SHP77 (cell line): Measurements from ENCODE around the gene NGF.

ENCODE experiments used
- DNase-seq, 2 experiments: peaks; one replicate each; lab custom pipeline; 2025; lab: John Stamatoyannopoulos, UW

The NGF gene

GRCh38 chr1:115281143-115281542 is 56.9 kb downstream of the NGF start:
- no peak for DNase-seq

- DNase-seq: no peak
Observed at GRCh38 chr1:115280064-115280463, 58.0 kb downstream of the NGF start.

GRCh38 chr1:115278211-115278610 is 59.8 kb downstream of the NGF start:
- DNase-seq: no peak

GRCh38 chr1:115277276-115277675 is 60.8 kb downstream of the NGF start:
- DNase-seq: no peak

- peak; percentile 22 to 41 for DNase-seq
Observed at GRCh38 chr1:115275216-115275615, 62.8 kb downstream of the NGF start.

- DNase-seq: no peak
Observed at GRCh38 chr1:115274467-115274866, 63.6 kb downstream of the NGF start.

- no peak for DNase-seq
Observed at GRCh38 chr1:115266729-115267421, 71.2 kb downstream of the NGF start.

GRCh38 chr1:115265099-115265498 is 73.0 kb downstream of the NGF start:
- no peak for DNase-seq

GRCh38 chr1:115262886-115263285 is 75.2 kb downstream of the NGF start:
- DNase-seq: no peak

- DNase-seq: no peak
Observed at GRCh38 chr1:115261496-115261895, 76.6 kb downstream of the NGF start.

GRCh38 chr1:115258302-115258866 is 79.7 kb downstream of the NGF start:
- no peak for DNase-seq

- no peak for DNase-seq
Observed at GRCh38 chr1:115257591-115257990, 80.5 kb downstream of the NGF start.

GRCh38 chr1:115255154-115255553 is 82.9 kb downstream of the NGF start:
- DNase-seq: no peak

- DNase-seq: no peak
Observed at GRCh38 chr1:115252585-115252984, 85.5 kb downstream of the NGF start.

GRCh38 chr1:115251856-115252255 is 86.2 kb downstream of the NGF start:
- no peak for DNase-seq

GRCh38 chr1:115251340-115251748 is 86.7 kb downstream of the NGF start:
- DNase-seq: no peak

- no peak for DNase-seq
Observed at GRCh38 chr1:115246526-115246925, 91.5 kb downstream of the NGF start.

GRCh38 chr1:115245227-115245626 is 92.8 kb downstream of the NGF start:
- no peak for DNase-seq

GRCh38 chr1:115242543-115242942 is 95.5 kb downstream of the NGF start:
- no peak for DNase-seq

GRCh38 chr1:115241309-115241708 is 96.7 kb downstream of the NGF start:
- DNase-seq: no peak

GRCh38 chr1:115240297-115240696 is 97.8 kb downstream of the NGF start:
- no peak for DNase-seq

GRCh38 chr1:115239426-115239825 is 98.6 kb downstream of the NGF start:
- no peak for DNase-seq

GRCh38 chr1:115239148-115239422 is 99.0 kb downstream of the NGF start:
- DNase-seq: no peak
